M059J (cell line): Measurements from ENCODE around the gene PRR15L. TPM values are rescaled to one million over a fixed set of nuclear protein-coding genes. Genes with fewer than 3 reads are reported as not detected.
"Not testable (repeated sequence)": the region's sequence is repeated elsewhere in the genome, so short reads cannot be mapped to it uniquely, and the experiment has no call there.

Experiments
- DNase-seq: peaks from one replicate; pipeline ENCODE4 v3.0.0-alpha.2; 2012; ENCODE audit warnings: low read depth
- total RNA-seq: library from RNA; depleted of rRNA; stranded (reverse); fragments of >200 nt; shearing (Covaris generic); gene quantifications from 2 replicates; pipeline ENCODE4 v1.2.3, GENCODE V29; 2014

Gene PRR15L
- total RNA-seq, 1 experiment from 2014 or later, result not detected

DNA sequence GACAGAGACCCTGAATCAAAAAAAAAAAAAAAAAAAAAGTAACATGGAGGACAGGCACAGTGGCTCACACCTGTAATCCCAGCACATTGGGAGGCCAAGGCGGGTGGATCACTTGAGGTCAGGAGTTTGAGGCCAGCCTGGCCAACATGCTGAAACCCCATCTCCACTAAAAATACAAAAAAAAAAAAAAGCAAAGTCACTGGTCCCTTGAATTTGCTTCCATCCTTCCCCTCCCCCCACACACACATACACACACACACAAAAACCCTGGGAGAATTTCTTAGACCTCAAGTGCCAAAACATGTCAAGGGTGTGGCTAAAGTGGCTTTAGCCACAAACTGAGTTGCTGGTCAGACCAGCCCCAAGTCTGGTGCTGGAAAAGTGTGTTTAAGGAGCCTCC lies 30.8 kb upstream of the PRR15L start:
- DNase-seq, result not testable (repeated sequence)

DNA sequence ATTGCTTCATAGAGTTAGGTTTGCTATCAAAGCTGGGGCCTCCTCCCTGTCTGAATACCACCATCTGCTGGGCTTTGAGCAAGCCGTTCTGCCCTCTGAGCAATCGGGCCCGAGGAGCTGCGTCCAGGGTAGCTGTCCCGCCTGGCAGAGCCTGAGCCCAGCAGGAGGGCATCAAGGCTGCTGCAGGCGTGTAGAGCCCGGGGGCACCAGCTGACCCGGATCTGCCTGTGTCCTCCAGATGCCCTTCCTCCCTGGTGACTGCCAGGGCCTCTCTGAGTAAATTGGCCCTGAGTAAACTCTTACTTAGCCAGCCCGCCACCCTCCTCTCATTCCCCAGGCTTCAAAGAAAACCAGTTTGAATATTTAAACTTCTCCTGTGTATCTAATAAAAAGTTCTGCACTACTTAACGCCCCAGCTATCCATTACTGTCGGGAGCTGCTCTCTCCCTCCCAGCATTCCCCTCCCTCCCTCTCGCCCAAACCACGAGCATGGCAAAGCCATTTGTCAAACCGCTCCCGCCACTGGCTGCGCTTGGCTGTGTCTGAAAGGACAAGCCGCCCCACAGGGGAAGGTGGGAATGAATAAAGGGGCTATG lies 29.7 kb upstream of the PRR15L start:
- peak; percentile 79 for DNase-seq

DNA sequence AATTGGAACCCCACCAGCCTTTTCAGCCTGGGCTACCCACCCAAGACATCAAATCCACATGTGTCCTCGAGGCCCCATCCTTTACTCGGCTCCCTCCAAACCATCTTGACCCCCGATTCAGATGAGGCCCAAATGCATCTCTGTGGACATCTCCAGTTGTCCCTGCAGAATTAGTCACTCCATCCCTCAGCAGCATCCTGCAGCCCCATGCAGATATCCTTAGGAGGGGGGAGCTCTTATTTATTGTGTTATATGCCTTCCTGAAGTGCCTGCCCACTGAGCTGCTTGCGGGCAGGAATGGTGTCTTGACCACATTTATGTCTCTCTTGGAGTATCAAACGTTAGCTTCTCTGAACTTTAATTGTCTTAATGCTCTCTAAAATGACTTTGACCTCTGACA lies 28.8 kb upstream of the PRR15L start:
- no peak for DNase-seq

DNA sequence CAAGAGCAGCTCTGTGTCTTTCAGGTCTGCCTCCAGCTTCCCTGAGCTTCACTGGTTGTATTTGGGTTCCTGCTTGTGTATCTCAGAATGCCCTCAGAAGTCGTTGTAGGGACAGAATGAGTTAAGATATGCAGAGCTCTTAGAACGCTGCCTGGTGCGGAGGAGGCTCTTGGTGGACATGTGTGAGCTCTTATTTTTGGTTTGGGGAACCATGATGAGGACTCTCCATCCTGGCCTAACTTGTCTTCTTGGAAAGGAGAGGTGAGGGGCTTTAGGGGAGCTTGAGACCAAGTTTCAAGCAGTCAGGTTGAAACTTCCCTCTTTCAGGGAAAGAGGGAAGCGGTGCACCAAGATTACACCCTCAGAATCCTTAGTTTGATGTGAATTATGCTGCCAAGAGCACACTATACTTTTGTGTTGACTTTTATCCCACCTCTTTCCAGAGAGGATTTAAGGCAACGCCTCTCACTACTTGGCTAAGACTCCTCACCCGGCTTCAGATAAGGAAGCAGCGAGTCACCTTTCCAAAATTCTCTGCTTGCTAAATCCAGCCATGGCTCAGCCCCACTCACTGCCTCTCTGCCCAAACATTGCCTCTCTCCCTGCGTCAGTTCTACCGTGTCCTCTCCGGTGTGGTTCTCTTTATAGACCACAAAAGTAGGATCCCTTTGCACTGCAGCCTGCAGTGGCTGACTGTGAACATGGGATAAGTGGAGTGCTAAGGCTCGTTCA lies 26.0 kb upstream of the PRR15L start:
- no peak for DNase-seq

DNA sequence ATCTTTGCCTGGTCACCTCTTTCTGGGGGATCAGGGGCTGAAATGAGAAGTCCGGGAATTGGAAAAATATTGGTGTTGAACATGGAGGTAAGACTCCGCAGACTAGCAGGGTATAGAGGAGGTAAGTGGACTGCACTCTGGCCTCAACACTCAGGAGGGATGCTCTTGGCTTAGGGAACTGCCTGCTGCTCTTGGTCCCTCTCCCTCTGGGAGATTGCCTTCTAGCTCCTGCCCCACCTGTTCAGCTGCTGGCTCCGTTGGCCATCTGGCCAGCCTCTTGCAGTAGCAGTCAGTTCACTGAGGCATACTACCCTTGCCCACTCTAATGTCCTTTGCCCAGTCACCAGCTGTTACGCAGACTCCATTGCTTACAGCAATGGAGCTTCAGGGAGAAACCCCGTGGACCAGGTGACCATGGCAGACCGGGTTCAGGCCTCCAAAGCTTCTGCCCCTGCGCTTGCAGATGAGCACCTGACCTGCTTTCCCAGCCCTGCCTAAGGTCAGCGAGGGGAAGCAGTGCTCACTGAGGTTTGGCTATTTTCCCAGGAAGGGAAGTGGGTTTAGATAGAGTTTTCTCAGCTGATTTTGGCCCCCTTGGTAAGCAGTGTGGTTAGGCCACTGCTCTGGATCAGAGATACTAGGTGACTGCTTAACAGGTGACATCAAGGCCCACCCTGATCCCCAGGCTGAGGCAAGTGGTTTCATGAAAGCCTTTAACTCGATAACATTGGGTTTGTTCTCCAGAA lies 25.1 kb upstream of the PRR15L start:
- no peak for DNase-seq

DNA sequence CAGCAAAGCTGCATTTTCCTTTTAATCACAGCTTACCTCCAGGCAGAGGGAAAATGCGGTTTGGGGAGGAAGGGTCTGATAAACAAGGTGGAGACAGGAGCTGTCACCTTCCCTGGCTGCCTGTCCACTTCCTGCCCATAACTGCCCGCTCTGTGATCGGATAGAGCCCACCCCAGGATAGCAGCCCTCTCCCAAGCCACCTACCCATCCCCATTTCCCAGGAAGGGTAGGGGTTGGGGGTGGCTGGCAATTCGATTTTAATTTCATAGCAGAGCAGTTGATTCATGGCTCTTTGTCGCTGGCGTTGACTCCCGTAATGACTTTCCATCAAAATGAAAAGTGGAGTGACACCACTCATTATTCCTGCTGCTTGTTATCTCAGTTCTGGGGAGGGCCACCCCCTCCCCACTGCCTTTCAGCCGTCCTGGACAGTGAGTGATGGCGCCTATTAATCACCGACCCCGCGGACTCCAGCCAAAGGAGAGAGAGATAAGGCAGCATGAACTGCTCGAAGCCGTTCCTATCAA lies 24.5 kb upstream of the PRR15L start:
- no peak for DNase-seq

DNA sequence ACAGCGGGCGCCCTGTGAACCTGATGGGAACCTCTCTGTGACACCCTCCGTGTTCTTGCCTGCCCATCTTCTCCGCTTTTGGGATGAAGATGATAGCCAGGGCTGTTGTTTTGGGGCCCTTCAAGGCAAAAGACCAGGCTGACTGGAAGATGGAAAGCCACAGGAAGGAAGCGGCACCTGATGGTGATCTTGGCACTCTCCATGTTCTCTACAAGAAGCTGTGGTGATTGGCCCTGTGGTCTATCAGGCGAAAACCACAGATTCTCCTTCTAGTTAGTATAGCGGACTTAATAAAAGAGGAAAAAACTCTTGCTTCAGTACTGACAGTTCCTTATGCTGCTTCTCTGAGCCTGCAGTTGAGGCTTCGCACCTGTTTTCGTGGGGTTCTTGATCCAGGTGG lies 23.8 kb upstream of the PRR15L start:
- no peak for DNase-seq

DNA sequence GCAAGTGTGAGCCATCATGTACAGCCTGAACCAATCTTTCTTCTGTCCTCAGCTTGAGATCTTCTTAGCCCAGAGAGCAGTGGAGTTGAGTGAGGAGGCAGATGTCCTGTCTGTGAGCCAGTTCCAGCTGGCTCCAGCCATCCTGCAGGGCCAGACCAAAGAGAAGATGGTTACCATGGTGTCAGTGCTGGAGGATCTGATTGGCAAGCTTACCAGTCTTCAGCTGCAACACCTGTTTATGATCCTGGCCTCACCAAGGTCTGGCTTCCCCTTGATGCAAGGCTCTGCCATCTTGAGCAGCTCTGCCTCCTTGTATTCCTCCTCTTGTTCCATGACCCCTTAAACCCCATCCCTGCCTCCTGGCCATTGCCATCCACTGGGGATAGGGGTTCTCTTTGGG lies 22.9 kb upstream of the PRR15L start:
- no peak for DNase-seq

DNA sequence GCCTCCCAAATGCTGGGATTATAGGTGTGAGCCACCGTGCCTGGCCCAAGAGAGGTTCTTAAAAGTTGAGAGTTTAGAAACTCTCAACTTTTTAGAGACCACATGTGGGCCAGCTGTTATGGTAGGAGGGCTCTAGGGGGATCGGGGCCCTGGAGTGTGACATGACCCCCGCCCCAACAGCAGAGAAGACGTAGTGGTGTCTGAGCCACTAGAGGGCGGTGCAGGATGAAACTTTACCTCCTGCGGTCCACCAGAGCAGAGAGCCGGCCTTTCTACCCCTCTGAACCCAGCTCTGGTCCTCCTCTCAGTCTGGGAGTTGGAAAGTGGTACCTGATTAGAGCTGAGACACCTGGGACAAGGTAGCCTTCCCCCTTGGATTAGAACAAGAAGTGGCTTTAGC lies 20.6 kb upstream of the PRR15L start:
- peak; percentile 46 for DNase-seq

DNA sequence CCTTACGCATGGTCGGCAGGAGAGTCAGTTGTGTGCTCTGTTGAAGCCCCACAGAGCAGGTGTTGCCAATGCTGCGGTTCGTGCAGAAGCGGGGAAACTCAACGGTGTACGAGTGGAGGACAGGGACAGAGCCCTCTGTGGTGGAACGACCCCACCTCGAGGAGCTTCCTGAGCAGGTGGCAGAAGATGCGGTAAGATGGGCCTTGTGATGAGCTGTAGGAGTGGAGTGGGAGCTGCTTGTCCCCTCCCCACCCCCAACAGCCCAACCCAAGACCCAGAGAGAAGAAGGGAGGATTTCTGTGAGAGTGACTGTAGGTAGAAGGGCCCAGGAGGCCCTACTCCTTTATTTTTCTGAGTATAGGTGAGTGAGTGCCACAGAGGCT lies 18.1 kb upstream of the PRR15L start:
- no peak for DNase-seq

DNA sequence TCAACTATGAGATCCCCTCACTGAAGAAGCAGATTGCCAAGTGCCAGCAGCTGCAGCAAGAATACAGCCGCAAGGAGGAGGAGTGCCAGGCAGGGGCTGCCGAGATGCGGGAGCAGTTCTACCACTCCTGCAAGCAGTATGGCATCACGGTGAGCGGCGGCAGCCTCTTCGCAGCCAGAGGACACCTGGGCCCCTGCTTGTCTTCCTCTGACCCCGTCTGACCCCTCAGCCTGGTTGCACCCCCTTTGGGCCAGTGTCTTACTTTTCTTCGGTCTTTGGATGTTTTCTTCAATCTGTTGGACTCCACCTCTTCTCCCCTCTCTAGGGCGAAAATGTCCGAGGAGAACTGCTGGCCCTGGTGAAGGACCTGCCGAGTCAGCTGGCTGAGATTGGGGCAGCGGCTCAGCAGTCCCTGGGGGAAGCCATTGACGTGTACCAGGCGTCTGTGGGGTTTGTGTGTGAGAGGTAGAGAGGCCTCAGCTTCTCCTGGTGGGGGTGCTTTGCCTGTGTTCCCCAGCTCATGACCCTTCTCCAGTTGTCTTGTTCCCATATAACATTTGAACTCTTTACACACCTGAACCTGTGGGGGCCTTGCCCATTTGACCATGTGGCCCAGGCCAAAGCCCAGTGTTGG lies 17.6 kb upstream of the PRR15L start:
- no peak for DNase-seq

DNA sequence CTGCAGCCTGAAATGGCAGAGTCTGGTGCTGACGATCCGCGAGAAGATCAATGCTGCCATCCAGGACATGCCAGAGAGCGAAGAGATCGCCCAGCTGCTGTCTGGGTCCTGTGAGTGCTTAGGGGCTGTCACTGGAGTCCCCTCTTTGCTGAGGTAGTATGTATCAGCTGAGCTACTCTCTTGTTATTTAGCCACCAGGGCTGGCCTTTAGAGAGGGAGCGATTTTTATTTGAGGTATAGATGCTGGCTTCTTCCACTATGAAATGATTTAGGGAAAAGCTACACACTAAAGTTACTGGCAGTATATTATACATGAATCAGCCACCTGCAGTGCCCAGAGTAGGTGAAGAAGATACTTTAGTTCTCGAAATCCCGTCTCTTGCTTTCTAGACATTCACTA lies 15.9 kb upstream of the PRR15L start:
- no peak for DNase-seq

DNA sequence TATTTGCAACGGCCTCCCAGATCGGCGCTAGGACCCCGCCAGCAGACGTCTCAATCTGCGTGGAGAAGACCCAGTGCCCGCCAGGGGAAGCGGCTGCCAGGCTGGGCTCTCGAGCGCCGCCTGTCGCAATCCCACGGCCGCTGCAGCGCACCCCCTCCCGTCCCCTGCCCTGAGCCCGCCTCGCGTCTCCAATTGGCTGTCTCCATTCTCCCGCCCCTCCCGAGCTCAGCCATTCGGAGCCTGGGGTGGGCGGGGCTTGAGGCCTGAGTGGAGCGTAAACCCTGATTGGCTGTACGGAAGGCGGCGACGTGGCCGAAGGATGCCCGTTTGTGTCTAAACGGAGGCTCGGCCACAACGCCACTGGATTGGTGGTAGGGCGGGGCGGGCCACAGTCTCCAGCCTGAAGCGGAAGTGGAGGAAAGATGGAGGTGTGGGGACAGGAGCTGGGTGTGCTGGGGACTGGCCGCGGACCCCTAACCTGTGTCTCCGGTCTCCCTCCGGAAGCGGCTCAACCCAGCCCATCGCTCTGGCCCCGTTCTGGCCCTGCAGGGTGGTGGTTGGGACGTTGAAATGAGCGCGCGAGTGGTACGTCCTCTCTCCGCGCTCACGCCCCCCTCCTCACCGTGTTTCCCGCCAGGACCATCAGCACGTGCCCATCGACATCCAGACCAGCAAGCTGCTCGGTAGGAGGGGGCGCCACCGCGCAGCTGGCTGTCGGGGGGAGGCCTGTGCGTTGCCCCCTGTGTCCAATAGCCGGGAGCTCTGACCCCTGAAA lies 13.2 kb upstream of the PRR15L start, which contains the start of gene CDK5RAP3:
Gene CDK5RAP3 (plus strand): TSS at position 389 of the 775 bp plus-strand sequence. CDS start 34 bp downstream, at position 423.
- DNase-seq, result peak; percentile 99

DNA sequence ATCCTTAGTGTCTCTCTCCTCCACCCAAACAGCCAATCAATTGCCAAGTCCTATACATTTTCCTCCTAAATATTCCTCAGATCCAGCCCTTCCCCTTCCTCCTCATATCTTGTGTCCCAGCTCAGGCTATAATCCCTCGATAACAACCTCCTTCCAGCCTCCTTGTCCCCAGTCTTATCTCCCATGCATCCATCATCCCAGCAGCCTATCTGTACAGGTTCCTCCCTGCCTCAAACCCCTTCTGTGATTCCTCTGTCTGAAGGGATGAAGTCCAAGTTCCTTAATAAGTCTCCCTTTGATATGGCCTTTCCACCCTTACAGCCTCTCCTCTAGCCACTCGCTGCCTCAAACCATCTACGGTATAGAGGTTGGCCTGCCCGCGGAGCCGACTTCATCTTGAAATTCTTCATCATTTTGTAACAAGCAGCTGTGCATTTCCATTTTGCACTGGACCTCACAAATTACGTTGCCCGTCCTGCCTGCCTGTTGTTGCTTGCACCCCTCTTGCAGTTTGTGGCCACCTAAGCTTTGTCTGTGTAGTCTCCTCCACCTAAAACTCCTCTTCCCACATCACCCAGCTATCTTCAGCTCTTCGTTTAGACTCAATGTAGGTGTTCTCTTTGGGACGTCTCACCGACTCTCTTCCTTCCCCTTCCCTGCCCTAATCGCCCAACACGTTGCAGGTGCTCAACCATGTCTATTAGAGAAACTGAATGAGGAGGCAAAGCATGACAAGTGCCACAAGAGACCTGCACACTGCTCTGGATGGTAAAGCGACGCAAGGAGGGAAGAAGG lies 12.4 kb upstream of the PRR15L start:
- DNase-seq, result no peak

DNA sequence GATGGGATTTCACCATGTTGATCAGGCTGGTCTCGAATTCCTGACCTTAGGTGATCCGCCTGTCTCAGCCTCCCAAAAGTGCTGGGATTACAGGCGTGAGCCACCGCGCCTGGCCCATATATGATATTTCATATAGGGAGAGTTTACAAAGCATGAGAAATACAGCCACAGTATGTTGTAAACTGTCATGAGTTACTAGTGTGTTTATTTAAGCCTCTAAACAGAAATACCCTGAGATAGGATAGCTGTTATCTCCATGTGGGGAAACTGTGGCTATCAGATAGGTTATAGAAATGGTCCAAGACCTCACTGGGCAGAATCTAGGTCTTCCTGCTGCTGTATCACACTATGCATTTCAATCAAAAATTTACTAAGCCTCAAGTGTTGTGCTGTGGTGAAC lies 11.2 kb upstream of the PRR15L start:
- DNase-seq, result no peak

DNA sequence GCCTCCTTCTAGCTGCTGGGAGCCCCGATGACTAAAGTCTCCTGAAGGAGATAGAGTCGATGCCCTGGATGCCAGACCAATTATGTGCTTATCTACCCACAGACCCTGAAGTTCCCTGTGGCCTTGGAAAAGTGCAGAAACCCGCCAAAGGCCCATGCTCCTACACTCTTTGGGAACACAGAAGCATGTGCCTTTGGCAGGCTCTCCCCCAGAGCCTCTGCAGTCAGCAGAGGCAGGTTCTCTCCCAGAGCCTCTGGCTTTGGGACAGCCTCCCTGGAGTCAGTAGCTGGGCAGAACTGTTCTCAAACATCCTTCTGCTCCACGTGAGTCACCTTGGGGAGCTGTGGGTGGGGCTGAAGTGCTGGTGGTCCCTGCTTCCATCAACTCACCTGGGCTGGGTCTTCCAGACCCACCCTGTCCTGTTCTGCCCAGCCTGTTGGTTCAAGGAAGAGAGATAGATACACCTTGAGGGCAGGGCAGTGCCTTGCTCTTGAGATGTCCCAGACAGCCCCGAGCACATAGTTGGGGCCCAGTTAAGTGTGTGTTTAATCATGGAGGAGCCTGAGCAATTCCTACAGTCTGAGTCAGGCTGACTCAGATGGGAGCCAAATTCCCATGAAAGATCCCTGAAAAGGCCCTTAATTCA lies 10.0 kb upstream of the PRR15L start:
- peak; percentile 90 for DNase-seq

DNA sequence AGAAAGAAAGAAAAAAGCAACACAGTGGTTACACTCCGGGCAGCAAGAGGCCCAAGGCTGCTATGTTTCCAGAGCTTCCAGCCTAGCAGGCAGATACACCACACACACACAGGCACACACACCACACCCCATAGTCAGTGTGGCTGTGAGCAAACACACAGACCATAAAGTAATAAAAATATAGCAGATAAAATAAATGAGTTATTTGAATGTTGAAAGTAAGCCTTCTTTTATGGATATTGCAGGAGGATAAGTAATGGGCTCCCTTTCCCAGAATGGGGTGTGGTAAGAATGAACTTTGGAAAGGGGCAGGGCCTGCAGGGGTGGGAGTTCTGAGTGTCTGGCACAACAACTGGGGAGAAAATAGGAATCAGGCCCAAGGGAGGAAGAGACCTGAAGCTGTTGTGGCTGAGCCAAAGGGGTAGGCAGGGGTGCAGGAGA lies 8.4 kb upstream of the PRR15L start:
- no peak for DNase-seq

DNA sequence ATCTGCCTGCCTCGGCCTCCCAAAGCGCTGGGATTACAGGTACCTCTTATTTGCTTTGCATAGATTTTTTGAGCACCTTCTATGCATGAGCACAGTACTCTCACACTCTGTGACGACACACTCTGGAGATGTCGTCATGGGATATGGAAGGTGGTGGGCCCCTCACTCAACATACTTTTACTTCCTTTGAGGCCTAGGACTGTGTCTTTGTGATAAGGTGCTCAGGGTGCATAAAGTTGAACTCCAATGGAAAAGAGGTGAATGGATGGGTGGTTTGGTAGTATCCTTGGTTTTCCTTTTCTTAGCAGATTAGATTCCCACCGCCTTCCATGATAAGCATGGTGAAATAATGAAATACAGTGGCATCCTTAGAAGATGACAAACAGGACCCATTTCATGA lies 7.2 kb upstream of the PRR15L start:
- DNase-seq, result no peak

DNA sequence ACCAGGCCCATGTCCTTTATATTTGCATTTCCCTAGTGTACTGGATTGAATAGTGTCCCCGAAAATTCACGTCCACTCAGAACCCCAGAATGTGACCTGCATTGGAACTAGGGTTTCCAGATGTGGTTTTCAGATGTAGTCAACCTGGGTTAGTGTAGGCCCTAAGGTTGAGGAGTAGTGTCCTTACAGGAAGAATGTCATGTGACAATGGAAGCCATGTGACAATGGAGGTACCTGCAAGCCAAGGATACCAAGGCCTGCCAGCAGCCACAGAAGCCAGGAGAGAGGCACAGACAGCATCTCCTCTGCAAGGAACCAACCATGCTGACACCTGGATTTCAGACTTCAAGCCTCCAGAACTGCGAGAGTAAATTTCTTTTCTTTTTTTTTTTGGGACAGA lies 5.2 kb upstream of the PRR15L start:
- no peak for DNase-seq

DNA sequence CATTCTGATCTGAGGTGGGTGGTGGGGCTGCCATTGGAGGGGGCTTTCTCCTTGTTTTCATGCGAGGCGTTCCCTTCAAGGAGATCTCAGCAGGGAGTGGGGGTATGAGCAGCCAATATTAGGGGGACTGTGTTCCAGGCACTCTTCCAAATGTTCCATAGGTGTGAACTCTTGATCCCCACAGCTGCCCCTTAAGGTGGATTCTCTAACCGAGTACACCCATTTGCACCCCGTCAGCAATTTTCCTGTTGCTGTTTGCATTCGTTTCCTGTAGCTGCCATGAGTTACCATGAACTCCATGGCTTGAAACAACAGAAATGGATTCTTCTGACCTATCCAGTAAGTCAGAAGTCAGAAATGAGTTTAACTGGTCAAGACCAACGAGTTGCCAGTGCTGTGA lies 3.7 kb upstream of the PRR15L start:
- no peak for DNase-seq
